Measurements from ENCODE around the gene OTOG.

OTOG gene

GRCh38 chr11:17651061-17651460, 104.0 kb downstream of the OTOG start:
- TF ChIP-seq, protein P1, sequence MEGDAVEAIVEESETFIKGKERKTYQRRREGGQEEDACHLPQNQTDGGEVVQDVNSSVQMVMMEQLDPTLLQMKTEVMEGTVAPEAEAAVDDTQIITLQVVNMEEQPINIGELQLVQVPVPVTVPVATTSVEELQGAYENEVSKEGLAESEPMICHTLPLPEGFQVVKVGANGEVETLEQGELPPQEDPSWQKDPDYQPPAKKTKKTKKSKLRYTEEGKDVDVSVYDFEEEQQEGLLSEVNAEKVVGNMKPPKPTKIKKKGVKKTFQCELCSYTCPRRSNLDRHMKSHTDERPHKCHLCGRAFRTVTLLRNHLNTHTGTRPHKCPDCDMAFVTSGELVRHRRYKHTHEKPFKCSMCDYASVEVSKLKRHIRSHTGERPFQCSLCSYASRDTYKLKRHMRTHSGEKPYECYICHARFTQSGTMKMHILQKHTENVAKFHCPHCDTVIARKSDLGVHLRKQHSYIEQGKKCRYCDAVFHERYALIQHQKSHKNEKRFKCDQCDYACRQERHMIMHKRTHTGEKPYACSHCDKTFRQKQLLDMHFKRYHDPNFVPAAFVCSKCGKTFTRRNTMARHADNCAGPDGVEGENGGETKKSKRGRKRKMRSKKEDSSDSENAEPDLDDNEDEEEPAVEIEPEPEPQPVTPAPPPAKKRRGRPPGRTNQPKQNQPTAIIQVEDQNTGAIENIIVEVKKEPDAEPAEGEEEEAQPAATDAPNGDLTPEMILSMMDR (IDR thresholded peaks at IDR 0.05; ENCODE audit: borderline replicate concordance, control extremely low read depth, extremely low read depth, insufficient read depth, missing control alignments) = no peak
- DNase-seq (ENCODE audit: low spot score) = peak; percentile 19
- in situ Hi-C loops (cut with MboI; ENCODE audit: low sequenced_read_pairs, unreplicated experiment) = no loop called here

- DNase-seq (ENCODE audit: low spot score) = peak; percentile 9
- TF ChIP-seq, protein P1 (IDR thresholded peaks at IDR 0.05; ENCODE audit: borderline replicate concordance, control extremely low read depth, extremely low read depth, insufficient read depth, missing control alignments) = no peak
- in situ Hi-C loops (cut with MboI; ENCODE audit: low sequenced_read_pairs, unreplicated experiment) = no loop called here
Observed at GRCh38 chr11:17651681-17652080, 104.6 kb downstream of the OTOG start.

DNA sequence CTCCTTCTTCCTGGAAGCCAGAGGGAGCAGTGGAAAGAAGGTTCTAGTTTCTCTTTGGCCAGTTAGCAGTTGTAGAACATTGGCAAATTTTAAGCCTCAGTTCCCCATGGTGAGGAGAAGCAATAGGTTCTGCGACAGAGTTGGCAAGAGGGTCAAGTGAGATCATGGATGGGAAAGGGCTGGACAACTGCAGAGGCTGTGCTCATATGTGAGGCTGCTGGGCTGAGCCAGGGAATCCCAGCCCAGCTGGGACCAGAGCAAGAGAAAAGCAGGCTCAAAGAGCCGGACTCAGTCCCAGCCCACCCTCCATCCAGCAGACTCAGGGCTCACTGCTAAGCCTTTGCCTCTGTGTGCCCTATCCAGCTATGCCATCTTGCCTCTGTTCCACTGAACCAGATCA, 105.5 kb downstream of the OTOG start:
- in situ Hi-C loops (cut with MboI; ENCODE audit: low sequenced_read_pairs, unreplicated experiment) = no loop called here
- TF ChIP-seq, protein P1 (IDR thresholded peaks at IDR 0.05; ENCODE audit: borderline replicate concordance, control extremely low read depth, extremely low read depth, insufficient read depth, missing control alignments) = no peak
- DNase-seq (ENCODE audit: low spot score) = peak; percentile 10

DNA sequence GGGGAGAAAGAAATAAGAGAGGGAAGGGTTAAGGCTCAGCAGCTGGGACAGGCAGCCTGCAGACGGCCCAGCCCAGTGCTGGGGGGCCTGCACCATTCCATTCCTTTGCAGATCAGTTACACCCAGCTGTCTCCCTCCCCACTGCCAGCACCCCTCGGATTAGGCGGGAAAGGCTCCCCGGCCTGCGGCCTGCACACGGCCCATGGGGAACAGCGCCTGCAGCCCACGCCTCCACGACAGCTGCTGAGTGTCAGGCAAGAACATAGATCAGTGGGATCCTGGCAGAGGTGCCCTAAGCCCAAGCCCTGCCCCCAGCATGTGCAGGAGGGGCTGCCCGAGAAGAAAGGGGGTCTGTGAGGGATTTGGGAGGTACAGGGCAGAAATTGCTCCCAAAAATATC, 106.6 kb downstream of the OTOG start:
- TF ChIP-seq, protein P1 (IDR thresholded peaks at IDR 0.05; ENCODE audit: borderline replicate concordance, control extremely low read depth, extremely low read depth, insufficient read depth, missing control alignments) = no peak
- DNase-seq (ENCODE audit: low spot score) = peak; percentile 6
- in situ Hi-C loops (cut with MboI; ENCODE audit: low sequenced_read_pairs, unreplicated experiment) = no loop called here

DNA sequence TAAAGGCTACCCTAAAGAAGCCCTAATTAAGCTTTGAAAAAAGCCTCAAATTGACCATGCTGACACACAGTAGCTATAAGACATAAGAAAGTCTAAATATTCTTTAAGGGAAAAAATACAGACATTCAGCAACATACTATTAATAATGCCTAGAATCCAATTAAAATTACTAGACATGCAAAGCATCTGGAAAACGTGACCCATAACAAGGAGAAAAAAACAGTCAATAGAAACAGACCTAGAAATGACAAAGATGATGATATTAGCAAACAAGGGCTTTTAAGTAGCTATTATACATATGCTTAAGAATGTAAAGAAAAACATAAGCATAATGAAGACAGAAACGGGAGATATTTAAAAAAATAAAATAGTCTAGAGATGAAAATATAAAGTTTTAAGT, 108.6 kb downstream of the OTOG start:
- no peak for DNase-seq (ENCODE audit: low spot score)
- in situ Hi-C loops (cut with MboI; ENCODE audit: low sequenced_read_pairs, unreplicated experiment) = no loop called here
- TF ChIP-seq, protein P1 (IDR thresholded peaks at IDR 0.05; ENCODE audit: borderline replicate concordance, control extremely low read depth, extremely low read depth, insufficient read depth, missing control alignments) = no peak

DNA sequence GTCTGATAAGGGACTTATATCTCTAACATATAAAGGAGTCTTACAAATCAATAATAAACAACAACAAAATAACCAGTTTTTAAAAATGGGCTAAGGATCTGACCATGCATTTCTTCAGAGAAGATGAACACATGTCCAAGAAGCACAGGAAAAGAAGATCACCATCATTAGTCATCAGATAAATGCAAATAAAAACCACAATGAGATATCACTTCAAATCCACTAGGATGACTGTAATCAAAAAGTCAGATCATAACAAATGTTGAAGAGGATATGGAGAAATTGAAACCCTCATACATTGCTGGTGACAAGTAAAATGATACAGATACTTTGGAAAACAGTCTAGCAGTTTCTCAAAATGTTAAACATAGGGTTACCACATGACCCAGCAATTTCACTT, 111.2 kb downstream of the OTOG start:
- in situ Hi-C loops (cut with MboI; ENCODE audit: low sequenced_read_pairs, unreplicated experiment) = no loop called here
- DNase-seq (ENCODE audit: low spot score) = no peak
- TF ChIP-seq, protein P1 (IDR thresholded peaks at IDR 0.05; ENCODE audit: borderline replicate concordance, control extremely low read depth, extremely low read depth, insufficient read depth, missing control alignments) = no peak

DNA sequence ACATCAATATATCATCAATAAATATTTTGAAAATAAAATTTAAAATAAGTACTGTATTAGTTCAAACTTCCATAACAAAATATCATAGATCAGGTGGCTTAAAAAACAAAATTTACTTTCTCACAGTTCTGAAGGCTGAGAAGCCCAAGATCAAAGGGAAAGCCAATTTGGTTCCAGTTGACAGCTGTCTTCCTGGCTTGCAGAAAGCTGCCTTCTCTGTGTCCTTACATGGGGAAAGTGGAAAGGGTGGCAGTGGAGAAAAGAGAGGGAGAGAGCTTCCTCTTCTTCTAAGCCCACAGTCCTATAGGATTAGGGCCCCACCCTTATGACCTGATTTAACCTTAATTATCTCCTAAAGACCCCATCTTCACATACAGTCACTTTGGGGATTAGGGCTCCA, 121.1 kb downstream of the OTOG start:
- TF ChIP-seq, protein P1 (IDR thresholded peaks at IDR 0.05; ENCODE audit: borderline replicate concordance, control extremely low read depth, extremely low read depth, insufficient read depth, missing control alignments) = no peak
- DNase-seq (ENCODE audit: low spot score) = no peak
- in situ Hi-C loops (cut with MboI; ENCODE audit: low sequenced_read_pairs, unreplicated experiment) = no loop called here
